Activated naive CD8-positive, alpha-beta T cell treated with anti-CD3 and anti-CD28 coated beads, Interleukin-2, amount 50 U/mL, for 24 hours (primary cell): Measurements from ENCODE around the gene MGST3.
A peak's percentile ranks its signal among the peaks of the same experiment; 100 is the strongest.
"Not testable (repeated sequence)": the region's sequence is repeated elsewhere in the genome, so short reads cannot be mapped to it uniquely, and the experiment has no call there.

Source experiments
- ATAC-seq: fragments of 150-1000 bp; cut with Tn5 transposase; one replicate; pipeline ENCODE4 v1.10.0; 2021
- DNase-seq: peaks from one replicate; pipeline ENCODE4 v3.0.0; 2021
- H3K27ac Mint-ChIP-seq: one replicate; pipeline ENCODE4 v1.8.0; 2021; ENCODE audit warnings: mild to moderate bottlenecking, mixed read lengths
- H3K27me3 Mint-ChIP-seq: one replicate; pipeline ENCODE4 v1.8.0; 2021; ENCODE audit warnings: mixed read lengths
- H3K36me3 Mint-ChIP-seq: one replicate; pipeline ENCODE4 v1.8.0; 2021; ENCODE audit warnings: low read depth, mixed read lengths
- H3K4me1 Mint-ChIP-seq: one replicate; pipeline ENCODE4 v1.8.0; 2021; ENCODE audit warnings: mixed read lengths
- H3K4me3 Mint-ChIP-seq: one replicate; pipeline ENCODE4 v1.8.0; 2021; ENCODE audit warnings: mild to moderate bottlenecking, moderate library complexity, mixed read lengths
- H3K9me3 Mint-ChIP-seq: one replicate; pipeline ENCODE4 v1.8.0; 2021; ENCODE audit warnings: mixed read lengths

Gene MGST3

DNA sequence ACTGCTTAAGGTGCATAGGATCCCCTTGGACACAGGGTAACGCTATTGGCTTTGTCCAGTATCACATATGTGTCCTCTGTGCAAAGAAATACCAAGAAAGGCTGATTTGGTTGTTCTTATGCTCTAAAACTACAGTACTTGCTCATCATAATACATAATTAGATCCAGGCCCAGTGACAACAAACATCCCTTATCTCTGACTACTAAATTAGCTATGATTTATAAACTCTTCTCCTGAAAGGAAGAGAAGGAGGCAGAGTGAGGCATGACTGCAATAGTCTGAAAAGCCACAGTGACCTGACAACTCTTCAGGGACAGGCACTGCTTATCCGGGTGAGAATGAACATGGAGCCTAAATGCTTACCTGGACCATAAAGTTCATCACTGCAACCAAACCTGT lies 30.7 kb downstream of the MGST3 start:
- no peaks in the 10 kb centered on the region for H3K9me3 Mint-ChIP-seq
- no peak for DNase-seq
- no peak overlapping the region for H3K4me3 Mint-ChIP-seq
- H3K36me3 Mint-ChIP-seq, result peaks cover 36% of the 10 kb centered on the region
- no peak for ATAC-seq
- no peaks in the 10 kb centered on the region for H3K27me3 Mint-ChIP-seq
- H3K27ac Mint-ChIP-seq, result no peak overlapping the region
- peaks cover 7% of the 10 kb centered on the region for H3K4me1 Mint-ChIP-seq

DNA sequence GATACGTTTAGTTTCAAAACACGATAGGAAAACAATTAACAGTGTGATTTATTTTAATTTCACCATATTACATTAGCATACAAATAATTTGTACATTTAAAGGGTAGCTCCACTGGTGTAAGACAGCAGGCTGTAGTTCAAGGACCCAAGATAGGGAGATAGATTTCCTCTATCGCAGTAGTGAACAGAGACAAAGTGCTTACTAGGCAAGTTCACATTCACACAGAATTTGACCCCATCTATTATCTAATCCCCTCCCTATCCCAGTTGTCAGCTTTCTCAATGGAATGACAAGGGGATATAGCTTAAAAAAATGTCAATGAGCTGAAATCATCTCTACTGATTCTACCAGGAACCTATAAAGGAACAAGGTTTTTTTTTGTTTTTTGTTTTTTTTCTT lies 31.2 kb downstream of the MGST3 start:
- Mint-ChIP-seq H3K27ac (no peak overlapping the region), H3K4me3 (no peak overlapping the region), H3K9me3 (no peaks in the 10 kb centered on the region), H3K36me3 (peaks cover 40% of the 10 kb centered on the region), H3K27me3 (no peaks in the 10 kb centered on the region), H3K4me1 (peaks cover 7% of the 10 kb centered on the region)
- no peak for DNase-seq
- no peak for ATAC-seq

DNA sequence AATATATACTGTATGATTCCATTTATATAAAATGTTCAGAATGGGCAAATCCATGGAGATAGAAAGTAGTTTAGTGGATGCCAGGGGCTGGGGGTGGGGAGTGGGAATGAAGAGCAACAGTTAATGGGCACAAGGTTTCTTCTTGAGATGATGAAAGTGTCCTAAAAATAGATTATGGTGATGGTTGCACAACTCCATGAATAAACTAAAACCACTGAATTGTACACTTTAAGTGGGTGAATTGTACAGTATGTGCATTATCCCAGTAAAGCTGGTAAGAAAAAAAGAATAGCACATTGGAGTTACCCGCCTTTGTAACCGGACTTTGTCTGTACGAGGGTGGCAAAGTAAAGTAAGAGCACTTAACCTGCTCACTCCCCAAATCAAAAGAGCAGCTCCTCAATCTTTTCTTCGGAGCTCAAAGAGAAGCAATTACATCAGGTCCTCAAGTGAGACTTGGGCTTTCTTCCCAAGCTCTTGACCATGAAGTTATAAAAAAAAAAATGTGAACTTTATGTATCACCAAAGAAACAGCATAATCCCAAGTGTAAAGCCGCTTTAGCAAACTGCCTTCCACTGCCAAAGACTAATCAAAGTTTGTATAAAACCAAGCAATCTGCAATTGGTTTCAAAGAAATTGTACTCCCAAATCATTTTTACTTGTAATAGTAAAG lies 35.3 kb downstream of the MGST3 start:
- H3K9me3 Mint-ChIP-seq, result no peaks in the 10 kb centered on the region
- peaks cover 57% of the 10 kb centered on the region for H3K36me3 Mint-ChIP-seq
- no peak for DNase-seq
- ATAC-seq, result no peak
- no peak overlapping the region for H3K4me3 Mint-ChIP-seq
- H3K4me1 Mint-ChIP-seq, result peaks cover 13% of the 10 kb centered on the region
- H3K27me3 Mint-ChIP-seq, result no peaks in the 10 kb centered on the region
- no peak overlapping the region for H3K27ac Mint-ChIP-seq

DNA sequence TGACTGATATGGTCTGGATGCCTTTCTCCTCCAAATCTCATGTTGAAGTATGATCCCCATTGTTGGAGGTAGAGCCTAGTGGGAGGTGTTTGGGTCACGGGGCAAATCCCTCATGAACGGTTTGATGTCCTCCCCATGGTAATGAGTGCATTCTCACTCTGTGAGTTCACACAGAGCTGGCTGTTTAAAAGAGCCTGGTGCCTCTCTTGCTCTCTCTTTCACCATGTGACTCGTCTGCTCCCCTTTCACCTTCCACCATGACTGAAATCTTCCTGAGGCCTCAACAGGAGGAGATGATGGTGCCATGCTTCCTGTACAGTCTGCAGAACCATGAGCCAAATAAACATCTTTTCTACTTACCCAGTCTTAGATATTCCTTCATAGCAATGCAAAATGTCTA lies 37.1 kb downstream of the MGST3 start:
- ATAC-seq (peak; percentile 73), DNase-seq (no peak)
- no peak overlapping the region for H3K27ac Mint-ChIP-seq
- H3K4me1 Mint-ChIP-seq, result peaks cover 13% of the 10 kb centered on the region
- no peaks in the 10 kb centered on the region for H3K27me3 Mint-ChIP-seq
- H3K9me3 Mint-ChIP-seq, result no peaks in the 10 kb centered on the region
- peaks cover 62% of the 10 kb centered on the region for H3K36me3 Mint-ChIP-seq
- H3K4me3 Mint-ChIP-seq, result no peak overlapping the region

DNA sequence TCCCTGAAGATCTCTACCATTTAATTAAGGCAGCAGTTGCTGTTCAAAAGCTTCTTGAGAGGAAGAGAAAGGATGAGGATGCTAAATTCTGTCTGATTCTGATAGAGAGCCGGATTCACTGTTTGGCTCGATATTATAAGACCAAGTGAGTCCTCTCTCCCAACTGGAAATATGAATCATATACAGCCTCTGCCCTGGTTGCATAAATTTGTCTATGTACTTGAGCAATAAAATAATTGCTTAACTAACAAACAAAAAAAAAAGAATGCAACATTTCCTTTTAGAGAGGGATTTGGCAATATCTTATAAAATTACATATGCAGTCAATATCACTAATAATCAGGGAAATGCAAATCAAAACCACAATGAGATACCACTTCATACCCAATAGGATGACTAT lies 40.5 kb downstream of the MGST3 start:
- H3K4me3 Mint-ChIP-seq, result no peak overlapping the region
- H3K4me1 Mint-ChIP-seq, result peaks cover 5% of the 10 kb centered on the region
- no peak for DNase-seq
- no peak overlapping the region for H3K27ac Mint-ChIP-seq
- no peaks in the 10 kb centered on the region for H3K9me3 Mint-ChIP-seq
- ATAC-seq, result no peak
- H3K27me3 Mint-ChIP-seq, result no peaks in the 10 kb centered on the region
- H3K36me3 Mint-ChIP-seq, result peaks cover 55% of the 10 kb centered on the region

DNA sequence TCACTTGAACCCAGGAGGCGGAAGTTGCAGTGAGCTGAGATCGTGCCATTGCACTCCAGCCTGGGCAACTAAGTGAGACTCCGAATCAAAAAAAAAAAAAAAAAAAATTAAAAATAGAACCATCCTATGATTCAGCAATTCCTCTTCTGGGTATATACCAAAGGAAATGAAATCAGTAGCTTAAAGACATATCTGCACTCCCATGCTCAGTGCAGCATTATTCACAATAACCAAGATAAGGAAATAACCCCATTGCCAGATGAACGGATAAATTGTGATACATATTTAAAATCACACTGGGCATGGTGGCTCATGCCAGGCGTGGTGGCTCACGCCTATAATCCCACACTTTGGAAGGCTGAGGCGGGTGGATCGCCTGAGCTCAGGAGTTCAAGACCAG lies 43.6 kb downstream of the MGST3 start:
- Mint-ChIP-seq H3K9me3 (no peaks in the 10 kb centered on the region), H3K36me3 (peaks cover 54% of the 10 kb centered on the region), H3K27me3 (no peaks in the 10 kb centered on the region), H3K4me1 (peaks cover 7% of the 10 kb centered on the region), H3K4me3 (no peak overlapping the region), H3K27ac (no peak overlapping the region)
- DNase-seq, result no peak
- ATAC-seq, result no peak

DNA sequence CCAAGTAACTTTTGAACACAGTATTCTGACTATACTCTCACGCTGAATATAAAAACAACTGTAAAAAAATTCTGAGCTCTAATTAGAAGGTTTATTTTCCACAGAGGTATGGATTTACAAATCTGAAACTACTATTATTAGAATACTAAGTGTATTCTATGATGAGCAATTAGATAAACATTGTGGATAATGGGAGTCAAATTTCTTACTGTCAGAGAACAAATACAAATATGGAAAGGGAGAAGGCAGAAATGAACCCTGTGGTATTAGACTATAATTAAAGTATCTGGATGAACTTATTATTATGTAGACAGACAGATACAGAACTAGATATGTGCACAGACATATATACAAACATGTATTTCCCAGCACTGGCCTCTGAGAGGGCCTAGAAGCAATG lies 44.8 kb downstream of the MGST3 start:
- ATAC-seq, result no peak
- no peak for DNase-seq
- H3K36me3 Mint-ChIP-seq, result peaks cover 58% of the 10 kb centered on the region
- no peaks in the 10 kb centered on the region for H3K27me3 Mint-ChIP-seq
- H3K9me3 Mint-ChIP-seq, result no peaks in the 10 kb centered on the region
- peaks cover 7% of the 10 kb centered on the region for H3K4me1 Mint-ChIP-seq
- H3K27ac Mint-ChIP-seq, result no peak overlapping the region
- no peak overlapping the region for H3K4me3 Mint-ChIP-seq

DNA sequence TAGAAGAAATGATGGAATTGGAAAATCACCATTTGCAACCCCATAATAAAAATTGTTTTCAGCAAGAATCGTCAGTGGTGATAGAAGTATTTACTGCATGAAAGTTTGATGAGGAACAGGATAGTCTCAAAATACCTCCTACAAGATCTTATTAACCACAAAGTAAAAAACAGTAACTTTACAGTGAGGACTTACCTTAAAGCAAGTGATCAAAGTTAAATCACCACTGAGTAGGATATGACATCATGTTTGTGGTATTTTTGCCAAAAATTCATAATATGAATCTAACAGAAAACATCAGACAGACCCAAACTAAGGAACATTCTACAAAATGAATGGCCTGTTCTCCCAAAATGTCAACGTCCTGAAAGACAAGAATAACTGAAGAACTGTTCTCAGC lies 47.5 kb downstream of the MGST3 start:
- DNase-seq (no peak), ATAC-seq (no peak)
- Mint-ChIP-seq H3K27me3 (no peaks in the 10 kb centered on the region), H3K9me3 (no peaks in the 10 kb centered on the region), H3K36me3 (peaks cover 59% of the 10 kb centered on the region), H3K27ac (peak overlapping the region; percentile 36), H3K4me3 (no peak overlapping the region), H3K4me1 (peaks cover 7% of the 10 kb centered on the region)

DNA sequence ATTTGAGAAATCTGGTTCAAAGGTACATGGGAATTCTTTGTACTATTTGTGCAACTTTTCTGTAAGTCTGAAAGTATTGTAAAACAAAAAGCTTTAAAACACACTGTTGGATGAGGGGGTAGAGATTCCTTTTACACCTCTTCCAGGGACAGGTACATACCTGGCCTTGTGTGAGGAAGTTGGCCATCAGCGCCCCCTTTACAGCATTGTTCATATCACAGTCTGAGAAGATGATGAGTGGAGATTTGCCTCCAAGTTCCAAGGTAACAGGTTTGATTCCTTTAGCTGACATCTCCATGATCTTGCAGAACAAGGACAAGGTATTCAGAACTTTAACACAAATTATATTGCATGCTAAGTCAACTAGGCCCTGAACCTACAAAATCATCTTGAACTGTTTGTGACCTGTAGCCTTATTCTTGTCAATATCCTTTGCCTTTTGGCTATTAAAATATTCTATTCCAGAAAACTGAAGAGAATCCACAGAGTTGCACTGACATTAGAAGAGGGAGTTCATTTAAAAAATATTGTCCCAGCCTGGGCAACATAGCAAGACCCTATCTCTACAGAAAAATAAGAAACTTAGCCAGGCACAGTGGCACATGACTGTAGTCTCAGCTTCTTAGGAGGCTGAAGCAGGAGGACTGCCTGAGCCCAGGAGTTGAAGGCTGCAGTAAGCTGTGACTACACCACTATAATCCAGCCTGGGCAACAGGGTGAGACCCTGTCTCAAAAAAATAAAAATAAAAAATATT lies 48.4 kb downstream of the MGST3 start:
- H3K4me3 Mint-ChIP-seq, result no peak overlapping the region
- no peaks in the 10 kb centered on the region for H3K9me3 Mint-ChIP-seq
- H3K27me3 Mint-ChIP-seq, result no peaks in the 10 kb centered on the region
- H3K27ac Mint-ChIP-seq, result no peak overlapping the region
- peaks cover 57% of the 10 kb centered on the region for H3K36me3 Mint-ChIP-seq
- DNase-seq (no peak), ATAC-seq (no peak)
- H3K4me1 Mint-ChIP-seq, result peaks cover 7% of the 10 kb centered on the region

DNA sequence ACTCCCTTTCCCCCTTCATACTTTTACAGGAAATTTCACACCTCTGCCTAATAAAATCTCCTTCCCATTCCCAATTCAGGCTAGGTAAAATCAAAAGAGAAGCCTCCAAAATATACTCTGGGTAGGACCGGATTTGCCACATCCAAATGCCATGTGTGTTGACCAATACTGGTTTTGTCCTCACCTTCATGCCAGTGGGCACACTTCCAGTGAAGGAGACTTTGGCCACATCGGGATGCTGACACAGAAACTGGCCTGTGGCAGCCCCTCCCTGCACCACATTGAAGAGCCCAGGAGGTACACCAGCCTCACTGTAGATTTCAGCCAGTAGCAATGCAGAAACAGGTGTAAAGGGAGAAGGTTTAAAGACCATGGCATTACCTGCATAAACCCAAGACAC lies 49.3 kb downstream of the MGST3 start:
- no peak overlapping the region for H3K27ac Mint-ChIP-seq
- no peak for DNase-seq
- peaks cover 56% of the 10 kb centered on the region for H3K36me3 Mint-ChIP-seq
- no peaks in the 10 kb centered on the region for H3K9me3 Mint-ChIP-seq
- H3K27me3 Mint-ChIP-seq, result no peaks in the 10 kb centered on the region
- no peak for ATAC-seq
- H3K4me1 Mint-ChIP-seq, result peaks cover 10% of the 10 kb centered on the region
- no peak overlapping the region for H3K4me3 Mint-ChIP-seq

DNA sequence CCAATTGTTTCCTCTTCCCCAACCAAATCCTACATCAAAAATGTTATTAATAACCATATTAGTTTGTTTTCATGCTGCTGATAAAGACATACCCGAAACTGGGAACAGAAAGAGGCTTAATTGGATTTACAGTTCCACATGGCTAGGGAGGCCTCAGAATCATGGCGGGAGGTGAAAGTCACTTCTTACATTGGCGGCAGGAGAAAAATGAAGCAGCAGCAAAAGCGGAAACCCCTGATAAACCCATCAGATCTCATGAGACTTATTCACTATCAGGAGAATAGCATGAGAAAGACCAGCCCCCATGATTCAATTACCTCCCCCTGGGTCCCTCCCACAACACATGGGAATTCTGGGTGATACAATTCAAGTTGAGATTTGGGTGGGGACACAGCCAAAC lies 49.7 kb downstream of the MGST3 start:
- H3K27ac Mint-ChIP-seq, result not testable (repeated sequence)
- peaks cover 15% of the 10 kb centered on the region for H3K4me1 Mint-ChIP-seq

DNA sequence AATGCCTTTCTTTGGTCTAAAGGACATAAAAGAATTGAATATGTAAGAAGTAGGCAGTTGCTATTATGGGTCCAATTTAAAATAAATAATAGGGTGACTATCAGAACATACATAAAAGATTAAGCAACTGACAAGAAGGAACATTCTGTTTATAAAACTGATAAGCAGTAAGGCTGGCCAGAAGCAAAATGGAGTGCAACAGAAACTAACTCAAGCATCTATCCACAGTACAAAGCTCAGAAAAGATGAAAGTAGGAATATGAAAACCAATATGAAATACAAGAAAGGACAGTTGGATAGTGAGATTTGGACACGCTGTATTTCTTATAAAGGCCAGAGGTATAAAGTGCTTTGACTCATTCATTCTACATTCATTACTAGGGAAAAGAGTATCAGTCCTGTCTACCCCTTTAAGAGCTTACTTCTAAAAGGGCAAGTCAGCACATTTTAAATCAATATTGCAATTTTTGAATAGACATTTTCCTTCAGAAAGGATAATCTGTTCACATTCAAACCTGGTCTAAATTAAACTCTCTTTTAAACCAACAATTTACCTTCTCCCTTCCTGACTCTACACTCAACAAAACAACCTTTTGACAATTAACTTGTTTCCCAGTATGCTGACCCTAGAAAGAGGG lies 52.9 kb downstream of the MGST3 start:
- Mint-ChIP-seq H3K27me3 (no peaks in the 10 kb centered on the region), H3K27ac (no peak overlapping the region), H3K4me3 (no peak overlapping the region), H3K36me3 (peaks cover 57% of the 10 kb centered on the region), H3K4me1 (peaks cover 28% of the 10 kb centered on the region), H3K9me3 (no peaks in the 10 kb centered on the region)
- no peak for DNase-seq
- no peak for ATAC-seq

More for the DNA sequence above, 49.7 kb downstream of the MGST3 start:
- not testable (repeated sequence) for H3K9me3 Mint-ChIP-seq, H3K27me3 Mint-ChIP-seq, H3K4me3 Mint-ChIP-seq, ATAC-seq, DNase-seq
- peaks cover 52% of the 10 kb centered on the region for H3K36me3 Mint-ChIP-seq

DNA sequence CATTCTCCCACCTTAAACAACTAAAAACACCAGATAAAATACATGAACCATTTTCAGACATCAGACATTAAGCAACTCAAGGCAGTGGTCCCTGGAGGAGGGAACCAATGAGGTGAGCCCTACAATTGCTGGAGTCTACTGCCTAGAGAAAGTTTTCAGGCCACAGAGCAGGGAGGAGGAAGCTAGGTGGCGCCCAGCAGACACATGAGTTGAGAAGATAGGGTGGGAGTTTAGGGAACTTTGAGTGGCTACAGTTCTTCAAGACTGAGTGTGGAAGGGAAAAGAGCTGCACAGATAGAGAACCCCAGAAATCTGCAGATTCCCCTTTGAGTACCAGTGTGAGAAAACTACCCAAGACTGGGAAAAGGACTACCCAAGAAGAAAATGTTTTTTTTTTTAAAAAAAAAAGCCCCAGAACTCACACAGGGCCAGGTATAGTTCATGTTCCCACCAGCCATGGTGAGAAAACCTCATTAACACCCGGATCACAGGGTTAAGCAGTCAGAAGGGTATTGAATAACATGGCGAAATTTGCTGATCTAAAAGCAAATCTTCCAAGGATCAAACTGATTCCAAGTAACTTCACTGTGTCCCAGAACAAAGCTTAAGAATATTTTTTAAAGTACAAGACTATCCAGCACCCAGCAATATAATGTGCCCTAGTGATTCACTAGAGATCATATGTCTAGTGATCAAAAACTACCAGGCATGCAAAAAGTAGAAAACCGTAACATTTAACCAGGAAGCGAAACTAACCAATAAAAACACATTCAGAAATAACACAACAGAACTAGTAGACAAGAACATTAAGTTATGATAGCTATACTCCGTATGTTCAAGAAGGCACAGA lies 55.3 kb downstream of the MGST3 start:
- DNase-seq, result no peak
- Mint-ChIP-seq H3K36me3 (peaks cover 48% of the 10 kb centered on the region), H3K9me3 (no peaks in the 10 kb centered on the region), H3K4me3 (no peak overlapping the region), H3K4me1 (peaks cover 31% of the 10 kb centered on the region), H3K27me3 (no peaks in the 10 kb centered on the region), H3K27ac (peak overlapping the region; percentile 18)
- peak; percentile 63 for ATAC-seq

DNA sequence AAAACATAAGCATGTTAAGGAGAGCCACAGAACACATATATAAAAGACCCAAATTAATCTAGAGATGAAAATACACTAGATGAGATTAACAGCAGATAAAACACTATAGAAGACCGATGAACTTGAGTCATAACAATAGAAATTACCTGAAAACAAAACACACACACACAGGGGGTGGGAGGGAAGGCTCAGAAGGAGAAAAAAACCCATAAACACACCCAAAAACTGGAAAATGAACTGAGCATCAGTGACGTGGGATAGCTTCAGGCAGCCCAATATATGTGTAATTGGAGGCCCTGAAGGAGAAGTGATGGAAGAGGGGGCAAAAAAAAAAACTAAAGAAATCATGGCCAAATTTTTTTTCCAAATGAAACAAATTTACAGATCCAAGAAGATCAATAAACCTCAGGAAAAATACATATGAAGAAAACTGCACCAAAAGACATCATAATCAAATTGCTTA lies 56.0 kb downstream of the MGST3 start:
- Mint-ChIP-seq H3K4me1 (peaks cover 37% of the 10 kb centered on the region), H3K27ac (peak overlapping the region; percentile 14), H3K9me3 (no peaks in the 10 kb centered on the region), H3K27me3 (no peaks in the 10 kb centered on the region), H3K36me3 (peaks cover 48% of the 10 kb centered on the region), H3K4me3 (no peak overlapping the region)
- no peak for ATAC-seq
- no peak for DNase-seq
